Activated CD8-positive, alpha-beta memory T cell treated with anti-CD3 and anti-CD28 coated beads for 24 hours (primary cell): ENCODE data around the gene USP53.
"Not testable (repeated sequence)": the region's sequence is repeated elsewhere in the genome, so short reads cannot be mapped to it uniquely, and the experiment has no call there.

Experiments used
- DNase-seq: peaks from one replicate; pipeline ENCODE4 v3.0.0-alpha.2; 2020

USP53 gene

GRCh38 chr4:119229908-119230687 is 17.6 kb downstream of the USP53 start:
- no peak for DNase-seq

- DNase-seq = no peak
Observed at GRCh38 chr4:119231491-119231890, 19.0 kb downstream of the USP53 start.

- no peak for DNase-seq
Observed at GRCh38 chr4:119232286-119232685, 19.8 kb downstream of the USP53 start.

GRCh38 chr4:119233191-119233590 is 20.7 kb downstream of the USP53 start:
- DNase-seq = no peak

- no peak for DNase-seq
Observed at GRCh38 chr4:119233750-119234149, 21.2 kb downstream of the USP53 start.

GRCh38 chr4:119237201-119237600 is 24.7 kb downstream of the USP53 start:
- DNase-seq = no peak

GRCh38 chr4:119237642-119238041 is 25.1 kb downstream of the USP53 start:
- DNase-seq = no peak

- DNase-seq = no peak
Observed at GRCh38 chr4:119238068-119238722, 25.7 kb downstream of the USP53 start.

GRCh38 chr4:119240128-119240527 is 27.6 kb downstream of the USP53 start:
- DNase-seq = no peak

- DNase-seq = no peak
Observed at GRCh38 chr4:119240568-119240967, 28.1 kb downstream of the USP53 start.

- no peak for DNase-seq
Observed at GRCh38 chr4:119242417-119242816, 29.9 kb downstream of the USP53 start.

- no peak for DNase-seq
Observed at GRCh38 chr4:119243868-119244267, 31.4 kb downstream of the USP53 start.

GRCh38 chr4:119244344-119244743 is 31.8 kb downstream of the USP53 start:
- no peak for DNase-seq

- no peak for DNase-seq
Observed at GRCh38 chr4:119244832-119245231, 32.3 kb downstream of the USP53 start.

GRCh38 chr4:119246177-119246733 is 33.7 kb downstream of the USP53 start:
- DNase-seq = no peak

- not testable (repeated sequence) for DNase-seq
Observed at GRCh38 chr4:119251037-119251436, 38.5 kb downstream of the USP53 start.

- not testable (repeated sequence) for DNase-seq
Observed at GRCh38 chr4:119255223-119255622, 42.7 kb downstream of the USP53 start.

GRCh38 chr4:119260528-119260927 is 48.0 kb downstream of the USP53 start:
- no peak for DNase-seq

- no peak for DNase-seq
Observed at GRCh38 chr4:119261986-119262385, 49.5 kb downstream of the USP53 start.

- DNase-seq = no peak
Observed at GRCh38 chr4:119264743-119265142, 52.2 kb downstream of the USP53 start.

- no peak for DNase-seq
Observed at GRCh38 chr4:119266153-119266552, 53.6 kb downstream of the USP53 start.

- no peak for DNase-seq
Observed at GRCh38 chr4:119268466-119268865, 56.0 kb downstream of the USP53 start.

- DNase-seq = no peak
Observed at GRCh38 chr4:119271361-119272085, 59.0 kb downstream of the USP53 start.
